Brain microvascular endothelial cell (primary cell): ENCODE measurements around the gene PTPN2.
A peak's percentile ranks its signal among the peaks of the same experiment; 100 is the strongest.

ENCODE experiments used
- DNase-seq: peaks from one replicate; pipeline ENCODE4 v3.0.0-alpha.2; 2020
- H3K27ac ChIP-seq: fragments of 250-450 bp; sonication (Bioruptor Pico); 2 replicates; pipeline ENCODE4 v1.5.1; 2020; ENCODE audit warnings: mild to moderate bottlenecking, moderate library complexity
- H3K27me3 ChIP-seq: fragments of 250-450 bp; sonication (Bioruptor Pico); replicated peaks from 2 replicates; pipeline ENCODE4 v1.5.1; 2020; ENCODE audit warnings: mild to moderate bottlenecking
- H3K36me3 ChIP-seq: fragments of 250-450 bp; sonication (Bioruptor Pico); replicated peaks from 2 replicates; pipeline ENCODE4 v1.5.1; 2020; ENCODE audit warnings: mild to moderate bottlenecking
- H3K4me3 ChIP-seq: 2 replicates; pipeline ENCODE4 v1.5.1; 2011; ENCODE audit warnings: low read depth, mild to moderate bottlenecking, control low read depth, low read length, moderate library complexity
- CTCF ChIP-seq: IDR thresholded peaks from 2 replicates; pipeline ENCODE4 v1.5.1; 2011; ENCODE audit warnings: low read depth, mild to moderate bottlenecking, moderate library complexity, low read length, control low read depth, inconsistent platforms; ENCODE audit errors: missing control alignments
- in situ Hi-C: cut with HindIII; loops from 2 replicates; pipeline ENCODE4 v1.10.0; 2017; ENCODE audit warnings: low sequenced_read_pairs, low pct_ligation_motif_present

PTPN2 gene

GRCh38 chr18:12886498-12887126 is 2.6 kb upstream of the PTPN2 start:
- in situ Hi-C loops, result no loop called here
- Histone ChIP-seq H3K27ac (no peak overlapping the region), H3K4me3 (no peak overlapping the region), H3K36me3 (no peaks in the 10 kb centered on the region), H3K27me3 (no peaks in the 10 kb centered on the region)
- DNase-seq, result no peak
- TF ChIP-seq CTCF, result peak; percentile 73

- H3K27ac ChIP-seq, result no peak overlapping the region
Observed at GRCh38 chr18:12885500-12885899, 1.5 kb upstream of the PTPN2 start.

DNA sequence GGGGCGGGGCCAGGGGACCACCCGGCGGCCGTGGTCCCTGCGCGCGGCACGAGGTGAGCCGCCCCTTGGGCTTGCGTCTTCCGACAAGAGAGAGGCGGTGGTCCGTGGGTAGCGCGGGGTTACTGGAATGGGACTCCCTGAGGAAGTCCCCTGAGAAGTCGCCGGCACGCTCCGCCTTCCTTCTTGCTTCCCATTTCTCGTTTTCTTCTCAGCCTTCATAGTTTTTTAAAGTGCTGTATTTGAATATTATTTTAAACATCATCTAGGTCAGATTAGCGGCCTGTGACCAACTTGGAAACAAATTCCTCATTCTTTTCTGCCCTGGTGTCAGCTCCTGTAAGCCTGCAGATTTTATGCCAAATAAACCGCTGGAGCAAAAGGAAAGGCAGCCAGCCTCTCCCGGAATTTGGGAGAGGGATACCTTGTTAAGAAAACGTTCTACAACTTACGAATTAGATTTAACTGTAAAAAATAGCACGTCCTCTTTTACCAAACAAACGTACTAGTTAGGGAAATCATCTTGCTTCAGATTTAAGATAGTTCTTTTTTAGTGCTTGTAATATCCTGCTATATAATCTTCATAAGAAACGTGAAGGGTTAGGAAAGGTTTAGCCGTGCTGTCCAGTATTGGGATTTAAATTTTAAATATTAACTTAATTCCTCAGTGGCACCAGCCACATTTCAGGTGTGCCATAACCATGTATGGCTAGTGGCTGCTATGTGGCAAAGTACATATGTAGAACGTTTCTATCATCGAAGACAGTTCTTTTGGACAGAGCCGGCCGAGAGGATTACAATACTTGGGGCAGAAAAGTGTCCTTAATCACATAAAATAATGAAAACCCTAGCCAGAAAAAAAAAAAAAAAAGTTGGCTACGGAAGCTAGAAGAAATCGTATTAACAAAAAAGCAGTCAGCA is 628 bp upstream of the PTPN2 start:
- no peak for TF ChIP-seq CTCF
- Histone ChIP-seq H3K4me3 (peak overlapping the region; percentile 65), H3K36me3 (no peaks in the 10 kb centered on the region), H3K27ac (peak overlapping the region; percentile 99), H3K27me3 (no peaks in the 10 kb centered on the region)
- no peak for DNase-seq
- in situ Hi-C loops, result no loop called here

More at GRCh38 chr18:12885500-12885899, 1.5 kb upstream of the PTPN2 start:
- DNase-seq, result no peak
- Histone ChIP-seq H3K4me3 (no peak overlapping the region), H3K36me3 (no peaks in the 10 kb centered on the region), H3K27me3 (no peaks in the 10 kb centered on the region)
- in situ Hi-C loops, result no loop called here
- no peak for TF ChIP-seq CTCF

- in situ Hi-C loops, result no loop called here
- TF ChIP-seq CTCF, result no peak
- H3K27ac ChIP-seq, result peak overlapping the region; percentile 99
- DNase-seq, result no peak
- H3K27me3 ChIP-seq, result no peaks in the 10 kb centered on the region
- peak overlapping the region; percentile 83 for H3K4me3 ChIP-seq
- no peaks in the 10 kb centered on the region for H3K36me3 ChIP-seq
Observed at GRCh38 chr18:12883372-12883683, 709 bp downstream of the PTPN2 start.

- no peaks in the 10 kb centered on the region for H3K27me3 ChIP-seq
- in situ Hi-C loops, result no loop called here
- no peak for DNase-seq
Observed at GRCh38 chr18:12882453-12883371, 1.3 kb downstream of the PTPN2 start.

More at GRCh38 chr18:12882453-12883371, 1.3 kb downstream of the PTPN2 start:
- no peaks in the 10 kb centered on the region for H3K36me3 ChIP-seq
- TF ChIP-seq CTCF, result no peak
- H3K27ac ChIP-seq, result peak overlapping the region; percentile 99
- H3K4me3 ChIP-seq, result peak overlapping the region; percentile 83
